Gastroesophageal sphincter (tissue), 4 donors: ENCODE results near the gene NEIL1. TPM values are rescaled to one million over a fixed set of nuclear protein-coding genes. Genes with fewer than 3 reads are reported as not detected.

Experiments used
- ATAC-seq: fragments of 150-250 bp; one replicate; pipeline ENCODE4 v1.9.1; 2016; ENCODE audit warnings: mild to moderate bottlenecking, moderate library complexity
- H3K27ac ChIP-seq, 4 donors: fragments of 200-600 bp; sonication (generic) in 3 of 4; 1 replicate in 3 of 4; 2 replicates in 1 of 4; pipeline ENCODE4 v1.5.1; 2016 to 2019
- H3K27me3 ChIP-seq: fragments of 200-600 bp; sonication (generic); one replicate; pipeline ENCODE4 v1.5.1; 2019
- H3K36me3 ChIP-seq, 2 donors: fragments of 200-600 bp; sonication (generic); one replicate each; pipeline ENCODE4 v1.5.1; 2019; ENCODE audit warnings: control low read depth in 1 of 2
- H3K4me1 ChIP-seq, 3 donors: fragments of 200-600 bp; sonication (generic); 1 replicate in 2 of 3; 2 replicates in 1 of 3; pipeline ENCODE4 v1.5.1; 2016 to 2019; ENCODE audit warnings: control low read depth in 2 of 3
- H3K4me3 ChIP-seq, 2 donors: fragments of 200-600 bp; sonication (generic); one replicate each; pipeline ENCODE4 v1.5.1; 2019; ENCODE audit warnings: mild to moderate bottlenecking in 1 of 2, moderate library complexity in 1 of 2
- H3K9me3 ChIP-seq, 3 donors: fragments of 200-600 bp; sonication (generic); one replicate each; pipeline ENCODE4 v1.5.1; 2017 to 2019; ENCODE audit warnings: control low read depth in 2 of 3
- EP300 ChIP-seq: sonication (generic); formaldehyde crosslinking; IDR thresholded peaks from one replicate; pipeline ENCODE4 v1.6.1; 2017; ENCODE audit warnings: antibody characterized with exemption, mild to moderate bottlenecking
- POLR2A ChIP-seq, 2 donors: fragments of 450-650 bp; IDR thresholded peaks; one replicate each; pipeline ENCODE4 v1.6.1; 2017; ENCODE audit warnings: antibody characterized with exemption in 2 of 2, mild to moderate bottlenecking in 2 of 2, moderate library complexity in 1 of 2
- POLR2AphosphoS5 ChIP-seq: sonication (generic); formaldehyde crosslinking; IDR thresholded peaks from one replicate; pipeline ENCODE4 v1.6.1; 2017; ENCODE audit warnings: antibody characterized with exemption
- WGBS, 2 donors: methylation state at CpG; one replicate each; pipeline ENCODE4 v1.1.5; 2018; ENCODE audit warnings: low coverage in 1 of 2; 5-methylcytosine and 5-hydroxymethylcytosine counted together
- total RNA-seq, 4 donors: library from RNA; depleted of rRNA; stranded (reverse); fragments of >200 nt; gene quantifications; one replicate each; pipeline ENCODE4 v1.1.0, GENCODE V29; 2016
- TF ChIP-seq, protein P1 (sequence below), 4 experiments: fragments of 200-600 bp in 2 of 4; fragments of 450-650 bp in 2 of 4; sonication (generic) in 1 of 4; IDR thresholded peaks; one replicate each; pipeline ENCODE4 v1.5.1; 2017 to 2019; ENCODE audit warnings: antibody characterized with exemption in 4 of 4, mild to moderate bottlenecking in 2 of 4, moderate library complexity in 2 of 4

The NEIL1 gene
- total RNA-seq, 4 donors from 2014 or later: 8.7 to 47.8 (median 28.9) TPM

GRCh38 chr15:75397494-75397893 is 50.7 kb downstream of the NEIL1 start:
- Histone ChIP-seq H3K4me1 (no peaks in the 10 kb centered on the region), H3K27ac (no peak overlapping the region), H3K36me3 (peaks cover 10 to 98% of the 10 kb centered on the region in 2 donors), H3K4me3 (no peak overlapping the region), H3K9me3 (no peaks in the 10 kb centered on the region), H3K27me3 (no peaks in the 10 kb centered on the region)
- no peak for ATAC-seq
- TF ChIP-seq POLR2AphosphoS5 (no peak), POLR2A (IDR thresholded peaks at IDR 0.05) (no peak), EP300 (no peak)
- TF ChIP-seq, protein P1, sequence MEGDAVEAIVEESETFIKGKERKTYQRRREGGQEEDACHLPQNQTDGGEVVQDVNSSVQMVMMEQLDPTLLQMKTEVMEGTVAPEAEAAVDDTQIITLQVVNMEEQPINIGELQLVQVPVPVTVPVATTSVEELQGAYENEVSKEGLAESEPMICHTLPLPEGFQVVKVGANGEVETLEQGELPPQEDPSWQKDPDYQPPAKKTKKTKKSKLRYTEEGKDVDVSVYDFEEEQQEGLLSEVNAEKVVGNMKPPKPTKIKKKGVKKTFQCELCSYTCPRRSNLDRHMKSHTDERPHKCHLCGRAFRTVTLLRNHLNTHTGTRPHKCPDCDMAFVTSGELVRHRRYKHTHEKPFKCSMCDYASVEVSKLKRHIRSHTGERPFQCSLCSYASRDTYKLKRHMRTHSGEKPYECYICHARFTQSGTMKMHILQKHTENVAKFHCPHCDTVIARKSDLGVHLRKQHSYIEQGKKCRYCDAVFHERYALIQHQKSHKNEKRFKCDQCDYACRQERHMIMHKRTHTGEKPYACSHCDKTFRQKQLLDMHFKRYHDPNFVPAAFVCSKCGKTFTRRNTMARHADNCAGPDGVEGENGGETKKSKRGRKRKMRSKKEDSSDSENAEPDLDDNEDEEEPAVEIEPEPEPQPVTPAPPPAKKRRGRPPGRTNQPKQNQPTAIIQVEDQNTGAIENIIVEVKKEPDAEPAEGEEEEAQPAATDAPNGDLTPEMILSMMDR (IDR thresholded peaks at IDR 0.05): no peak
- 63 to 68% methylated on average over 2 of the region's 2 CpGs for WGBS, 2 donors

GRCh38 chr15:75403892-75404291 is 57.1 kb downstream of the NEIL1 start:
- H3K9me3 ChIP-seq: no peaks in the 10 kb centered on the region
- ATAC-seq: no peak
- TF ChIP-seq POLR2A (IDR thresholded peaks at IDR 0.05) (no peak), EP300 (no peak), POLR2AphosphoS5 (no peak)
- TF ChIP-seq, protein P1 (IDR thresholded peaks at IDR 0.05): no peak
- H3K4me3 ChIP-seq: no peak overlapping the region
- H3K36me3 ChIP-seq: peaks cover 12 to 100% of the 10 kb centered on the region in 2 donors
- 84 to 95% methylated on average over 2 of the region's 2 CpGs for WGBS, 2 donors
- no peak overlapping the region for H3K27ac ChIP-seq
- no peaks in the 10 kb centered on the region for H3K4me1 ChIP-seq
- no peaks in the 10 kb centered on the region for H3K27me3 ChIP-seq

Other genes with a start within 250 kb of the NEIL1 start
- 10 to 100 TPM in 3 of 4 donors, 1 to 10 TPM in 1; 7.3 to 13.2 (median 11.5) TPM for gene C15orf39, start 145.2 kb upstream of the NEIL1 start, total RNA-seq
- gene GOLGA6C, start 88.7 kb upstream of the NEIL1 start, total RNA-seq: not detected
- gene GOLGA6D, start 64.2 kb upstream of the NEIL1 start, total RNA-seq: not detected
- 10 to 100 TPM; 30.0 to 65.2 (median 50.4) TPM for gene COMMD4, start 11.0 kb upstream of the NEIL1 start, total RNA-seq
- 100 to 1,000 TPM in 2 of 4 donors, 10 to 100 TPM in 2; 78.2 to 269 (median 102) TPM for gene MAN2C1, start 21.6 kb downstream of the NEIL1 start, total RNA-seq
- gene SIN3A, start 104.7 kb downstream of the NEIL1 start, total RNA-seq: 10 to 100 TPM; 31.7 to 54.8 (median 35.8) TPM
- 10 to 100 TPM; 16.3 to 30.6 (median 25.0) TPM for gene PTPN9, start 232.3 kb downstream of the NEIL1 start, total RNA-seq